ENCODE data around the gene POLR3E.
"Not testable (repeated sequence)": the region's sequence is repeated elsewhere in the genome, so short reads cannot be mapped to it uniquely, and the experiment has no call there.

The POLR3E gene

DNA sequence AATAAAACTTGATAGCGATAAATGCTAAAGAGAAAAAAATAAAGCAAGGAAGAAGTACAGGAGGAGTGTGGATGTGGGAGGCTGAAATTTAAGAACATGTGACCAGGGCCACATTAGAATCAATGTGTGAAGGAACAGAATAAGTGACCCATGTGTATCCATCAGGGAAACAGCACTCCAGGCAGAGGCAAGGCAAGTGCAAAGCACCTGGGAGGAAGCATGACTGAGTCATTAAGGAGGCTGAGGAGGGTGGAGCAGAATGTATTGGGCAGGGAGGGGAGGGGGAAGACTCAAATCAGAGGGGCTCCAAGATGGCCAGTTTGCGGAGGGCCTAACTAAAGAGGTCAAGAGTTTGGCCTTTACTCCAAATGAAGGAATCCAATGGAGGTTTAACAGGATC, 69.2 kb downstream of the POLR3E start:
- no peak for DNase-seq (ENCODE audit: low spot score)

DNA sequence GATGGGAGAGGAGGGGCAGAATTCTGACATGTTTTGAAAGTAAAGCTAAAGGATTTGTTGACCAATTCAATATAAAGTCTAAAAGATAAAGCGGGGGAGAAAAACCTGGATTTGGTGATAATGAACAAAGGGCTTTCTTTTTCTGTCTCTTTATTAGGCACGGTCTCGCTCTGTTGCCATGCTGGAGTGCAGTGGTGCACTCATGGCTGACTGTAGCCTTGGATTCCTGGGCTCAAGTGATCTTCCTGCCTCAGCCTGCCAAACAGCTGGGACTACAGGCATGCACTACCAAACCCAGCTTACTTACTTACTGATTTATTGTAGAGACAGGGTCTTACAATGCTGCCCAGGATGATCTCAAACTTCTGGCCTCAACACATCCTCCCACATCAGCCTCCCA, 69.7 kb downstream of the POLR3E start:
- DNase-seq (ENCODE audit: low spot score), result no peak

DNA sequence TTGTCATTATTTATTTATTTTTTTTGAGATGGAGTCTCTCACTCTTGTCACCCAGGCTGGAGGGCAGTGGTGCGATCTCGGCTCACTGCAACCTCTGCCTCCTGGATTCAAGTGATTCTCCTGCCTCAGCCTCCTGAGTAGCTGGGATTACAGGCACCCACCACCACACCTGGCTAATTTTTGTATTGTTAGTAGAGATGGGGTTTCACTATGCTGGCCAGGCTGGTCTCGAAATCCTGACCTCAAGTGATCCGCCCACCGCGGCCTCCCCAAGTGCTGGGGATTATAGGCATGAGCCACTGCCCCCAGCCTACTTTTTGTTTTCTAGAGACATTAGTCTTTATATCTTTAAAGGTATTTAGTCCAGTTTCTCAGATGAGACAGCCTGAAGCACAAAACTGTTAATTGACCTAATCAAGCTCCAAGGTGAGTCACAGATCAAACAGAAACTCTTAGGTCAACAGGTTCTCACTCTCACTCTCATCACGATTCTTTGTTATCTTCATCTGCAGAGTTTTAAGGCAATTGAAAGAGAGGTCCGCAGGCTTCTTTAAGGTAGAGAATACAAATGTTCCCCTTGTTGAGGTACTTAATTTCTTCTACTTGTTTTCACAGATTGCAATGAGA, 71.1 kb downstream of the POLR3E start:
- not testable (repeated sequence) for DNase-seq (ENCODE audit: low spot score)

DNA sequence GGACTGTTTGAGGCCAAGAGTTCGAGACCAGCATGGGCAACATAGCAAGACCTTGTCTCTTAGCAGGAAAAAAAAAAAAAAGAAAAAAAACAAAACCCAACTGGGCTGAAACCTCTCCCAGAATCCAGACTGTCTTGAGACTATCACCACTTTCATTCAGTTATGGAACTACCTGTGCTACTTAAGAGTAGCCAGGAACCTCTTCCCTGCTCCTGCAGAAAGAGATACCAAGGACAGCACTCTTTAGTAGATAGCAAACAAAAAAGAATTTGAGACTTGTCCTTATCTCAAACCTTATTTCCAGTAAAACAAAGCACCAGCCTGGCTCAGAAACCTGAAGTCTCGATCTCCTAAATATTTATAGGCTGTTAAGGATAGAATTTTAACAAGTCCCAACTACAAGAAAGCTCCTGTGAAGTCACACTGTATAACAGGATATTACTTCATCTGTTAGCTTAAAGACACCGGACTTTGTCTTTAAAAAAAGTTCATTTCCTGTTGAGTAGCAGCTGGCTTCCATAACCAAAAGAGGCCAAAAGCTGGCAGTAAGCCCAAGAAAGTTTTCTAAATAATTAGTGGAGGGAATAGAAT, 72.1 kb downstream of the POLR3E start:
- DNase-seq (ENCODE audit: low spot score), result no peak

DNA sequence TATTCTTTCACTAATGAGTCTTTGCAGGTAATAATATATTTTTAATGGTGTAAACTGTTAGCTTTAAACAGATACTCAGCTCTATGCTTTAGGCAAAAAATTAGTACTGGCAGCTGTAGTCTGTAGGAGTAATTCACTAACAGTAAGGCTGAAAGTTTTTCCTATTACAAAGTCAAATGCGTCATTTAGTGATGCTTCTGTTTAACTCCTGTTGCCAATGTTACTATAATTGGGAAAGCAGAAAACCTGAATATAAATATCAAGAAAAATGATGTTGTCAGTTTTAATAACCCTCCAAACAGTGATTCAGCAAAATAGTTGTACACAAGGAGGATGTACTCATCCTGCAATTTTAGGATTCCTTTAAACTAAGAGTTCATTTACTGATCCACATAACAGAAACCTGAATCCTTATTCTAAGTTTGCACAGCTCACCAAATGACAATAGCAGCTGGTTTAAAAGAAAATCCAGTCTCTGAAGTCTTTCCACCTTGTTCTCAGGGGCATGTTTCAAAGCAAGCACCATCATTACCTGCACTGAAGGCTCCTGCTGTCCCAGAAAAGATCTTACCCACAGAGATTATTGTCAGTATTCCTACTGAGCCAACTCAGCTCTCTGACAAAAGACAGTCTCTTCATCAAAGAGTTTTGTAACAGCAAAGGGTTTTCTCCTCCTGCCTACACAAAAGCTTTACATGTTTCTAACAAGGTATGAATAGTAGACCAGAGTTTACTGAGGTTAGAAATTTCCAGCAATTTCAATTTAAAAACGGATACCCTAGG, 73.0 kb downstream of the POLR3E start:
- no peak for DNase-seq (ENCODE audit: low spot score)

DNA sequence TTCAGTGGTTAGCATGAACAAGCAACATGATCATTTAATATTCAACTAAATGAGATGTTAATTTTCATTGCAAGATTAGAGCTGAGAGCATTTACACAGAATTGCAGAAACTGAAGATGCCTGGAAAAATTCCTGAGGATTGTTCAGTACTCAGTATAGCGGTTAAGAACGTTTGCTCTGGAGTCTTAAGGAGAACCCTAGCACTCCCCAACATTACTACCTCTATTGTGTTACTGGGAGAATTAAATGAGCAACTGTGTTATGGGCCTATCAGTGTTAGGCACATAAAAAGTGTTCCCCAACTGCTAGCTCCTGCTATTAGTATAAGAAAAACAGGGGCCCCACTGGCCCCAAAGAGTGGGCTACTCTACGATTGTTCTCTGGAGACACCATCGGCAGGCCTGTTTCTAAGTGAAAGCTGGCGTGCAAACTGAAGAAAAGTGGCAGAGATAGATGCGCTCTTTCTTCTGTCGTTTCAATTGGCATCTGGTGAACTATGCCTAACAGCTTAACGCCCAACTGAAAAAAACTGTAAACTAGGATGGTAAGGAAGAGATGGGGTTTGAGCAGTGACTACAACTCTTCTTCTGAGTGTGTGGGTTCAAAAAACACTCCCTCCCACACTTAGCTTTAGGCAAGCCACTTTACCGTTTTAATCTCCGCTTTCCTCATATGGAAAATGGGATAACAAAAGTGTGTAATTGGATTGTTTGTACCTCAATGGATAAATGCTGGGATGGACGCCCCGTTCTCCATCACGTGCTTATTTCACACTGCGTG, 75.9 kb downstream of the POLR3E start:
- no peak for DNase-seq (ENCODE audit: low spot score)

DNA sequence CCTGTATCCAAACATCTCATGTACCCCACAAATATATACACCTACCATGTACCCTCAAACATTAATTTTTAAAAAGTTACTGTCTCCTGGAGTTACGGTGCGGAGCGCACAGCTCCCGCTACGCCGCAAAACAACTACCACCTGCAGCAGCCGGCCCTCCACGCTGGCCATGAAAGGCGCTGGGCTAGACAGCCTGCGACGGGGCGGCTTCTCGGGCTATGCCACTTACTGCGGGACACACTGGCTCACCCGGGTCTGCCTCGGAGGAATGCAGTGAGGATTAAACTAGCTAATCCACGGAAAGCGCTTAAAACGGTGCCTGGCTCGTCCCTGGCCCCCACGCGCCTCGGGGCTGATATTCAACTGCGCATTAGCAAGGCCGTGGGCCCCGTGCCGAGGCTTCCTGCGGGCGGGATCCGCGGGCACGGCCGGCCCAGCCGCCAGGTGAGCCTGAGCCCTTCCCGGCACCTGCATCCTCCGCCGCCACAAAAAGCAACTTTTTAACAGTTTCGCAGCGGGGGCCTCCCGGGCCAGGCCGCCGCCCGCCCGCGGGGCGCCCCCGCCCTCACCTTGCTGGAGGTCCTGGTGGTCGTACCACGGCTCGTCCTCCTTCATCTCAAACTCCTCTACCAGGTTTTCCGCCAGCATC, 76.6 kb downstream of the POLR3E start:
- DNase-seq (ENCODE audit: low spot score), result no peak

DNA sequence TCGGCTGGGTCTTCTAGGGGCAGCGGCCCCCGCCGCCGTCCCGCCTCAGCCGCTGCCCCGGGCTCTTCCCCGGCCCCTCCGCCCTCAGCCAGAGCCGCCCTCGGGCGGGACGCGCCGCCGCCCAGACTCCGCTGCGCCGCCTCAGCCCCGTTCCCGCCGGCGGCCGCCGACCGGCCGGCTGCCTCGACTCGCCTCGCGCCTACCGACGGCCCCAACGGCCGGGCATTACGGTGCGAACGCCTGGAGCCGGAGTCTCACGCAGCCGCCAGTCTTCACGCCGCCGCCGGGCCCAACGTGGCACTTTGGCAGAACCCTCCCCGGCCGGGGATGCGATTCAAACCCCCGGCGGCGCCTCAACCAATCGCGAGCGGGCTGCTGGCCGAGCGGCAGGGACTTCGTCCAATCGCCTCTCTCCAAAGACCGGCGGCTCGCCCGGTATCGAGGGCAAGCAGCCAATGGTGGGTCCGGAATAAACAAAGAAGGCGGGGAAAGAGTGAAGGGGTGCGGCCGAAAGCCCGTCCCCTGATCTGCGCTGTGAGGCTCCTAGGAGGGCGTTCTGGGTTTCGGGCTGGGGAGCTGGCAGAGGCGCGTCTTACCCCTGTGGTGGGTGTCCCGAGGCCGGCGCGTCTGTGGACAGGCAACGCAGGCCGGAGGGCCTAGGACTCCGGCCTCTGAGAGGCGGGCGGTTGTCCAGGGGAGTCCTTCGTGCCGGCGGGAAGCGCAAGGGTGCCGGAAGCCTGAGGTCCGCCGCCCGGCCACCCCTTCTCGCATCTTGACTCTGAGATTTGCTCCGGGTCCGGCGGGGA, 77.3 kb downstream of the POLR3E start, which contains the start of gene CDR2:
TSS of gene CDR2 (minus strand) at position 309 of the 806 bp plus-strand sequence. CDS start 310 bp downstream, outside the sequence.
- DNase-seq (ENCODE audit: low spot score), result peak; percentile 95

DNA sequence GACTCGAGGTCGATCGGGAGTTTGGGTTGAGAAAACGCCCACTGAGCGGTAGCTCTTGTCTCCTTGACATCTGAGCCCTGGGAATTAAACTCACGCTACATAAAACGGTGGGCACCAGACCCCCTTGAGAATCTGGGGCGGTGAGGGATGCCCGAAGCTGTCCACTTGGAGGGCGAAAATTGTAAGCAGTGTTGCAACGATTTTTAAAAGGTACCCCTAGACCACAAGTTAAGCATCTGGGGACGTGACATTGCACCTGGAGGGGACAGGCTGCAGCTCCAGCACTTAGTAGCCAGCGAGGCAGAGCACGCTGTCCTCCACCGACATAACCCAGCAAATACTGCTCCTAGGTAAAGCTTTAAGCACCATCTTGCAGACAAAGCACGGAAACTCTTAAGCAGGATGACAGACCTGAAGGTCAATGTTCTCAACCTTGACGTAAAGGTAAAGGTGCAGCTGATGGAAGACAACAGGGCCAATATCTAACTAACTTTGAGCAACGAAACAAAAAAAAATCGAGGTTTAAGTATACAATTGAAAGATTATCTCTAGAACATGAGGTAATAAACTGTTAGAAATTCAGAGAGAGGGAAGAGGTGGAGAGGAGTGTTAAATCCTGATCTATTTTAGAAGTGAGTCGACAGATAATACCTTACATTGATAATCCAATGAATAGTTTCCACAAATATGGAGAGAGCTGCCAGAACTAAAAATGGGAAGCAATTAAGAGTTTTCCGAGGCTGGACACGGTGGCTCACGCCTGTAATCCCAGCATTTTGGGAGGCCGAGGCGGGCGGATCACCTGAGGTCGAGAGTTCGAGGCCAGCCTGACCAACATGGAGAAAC, 78.1 kb downstream of the POLR3E start:
- no peak for DNase-seq (ENCODE audit: low spot score)

DNA sequence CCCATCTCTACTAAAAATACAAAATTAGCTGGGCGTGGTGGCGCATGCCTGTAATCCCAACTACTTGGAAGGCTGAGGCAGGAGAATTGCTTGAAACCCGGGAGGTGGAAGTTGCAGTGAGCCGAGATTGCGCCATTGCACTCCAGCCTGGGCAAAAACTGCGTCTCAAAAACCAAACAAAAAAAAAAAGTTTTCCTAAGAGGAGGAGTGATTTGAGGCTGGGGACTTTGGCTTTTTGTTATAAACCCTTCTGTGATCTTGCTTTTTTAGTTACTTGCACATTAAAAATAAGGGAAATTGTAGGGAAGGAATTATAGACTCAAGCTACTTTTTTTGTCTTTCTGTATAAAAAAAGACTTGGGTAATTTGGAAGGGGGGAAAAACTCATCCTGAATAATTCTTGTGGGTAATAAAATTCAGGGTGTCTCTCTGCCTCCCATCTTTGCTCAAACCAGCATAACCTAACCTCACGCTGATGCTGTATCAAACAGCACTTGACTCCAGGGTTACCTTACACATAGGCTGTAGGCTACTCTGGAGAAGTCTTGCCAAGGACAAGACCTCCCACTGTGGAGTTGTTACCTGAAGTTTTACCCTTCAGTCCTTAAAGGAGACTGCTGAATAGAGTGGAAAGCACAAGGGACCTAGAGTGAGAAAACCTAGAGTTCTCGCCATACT, 78.9 kb downstream of the POLR3E start:
- no peak for DNase-seq (ENCODE audit: low spot score)

DNA sequence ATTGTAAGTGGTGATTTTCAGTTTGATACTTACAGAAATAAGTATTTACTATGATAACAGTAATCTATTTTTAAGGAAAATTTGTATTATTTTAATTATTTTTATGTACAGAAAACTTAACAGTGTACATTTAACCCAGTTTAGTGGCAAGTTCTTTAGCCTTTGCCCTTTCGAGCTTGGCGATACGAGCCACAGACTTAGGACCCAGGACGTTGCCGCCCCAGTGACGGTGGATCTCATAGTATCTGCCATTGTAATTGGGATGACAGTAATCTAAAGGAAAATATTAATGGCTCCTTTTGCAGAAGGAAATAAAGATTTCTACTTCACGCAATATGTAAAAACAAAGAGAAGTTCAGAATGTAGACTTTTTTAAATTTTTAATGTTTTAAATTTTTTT, 82.4 kb downstream of the POLR3E start:
- DNase-seq (ENCODE audit: low spot score), result no peak

DNA sequence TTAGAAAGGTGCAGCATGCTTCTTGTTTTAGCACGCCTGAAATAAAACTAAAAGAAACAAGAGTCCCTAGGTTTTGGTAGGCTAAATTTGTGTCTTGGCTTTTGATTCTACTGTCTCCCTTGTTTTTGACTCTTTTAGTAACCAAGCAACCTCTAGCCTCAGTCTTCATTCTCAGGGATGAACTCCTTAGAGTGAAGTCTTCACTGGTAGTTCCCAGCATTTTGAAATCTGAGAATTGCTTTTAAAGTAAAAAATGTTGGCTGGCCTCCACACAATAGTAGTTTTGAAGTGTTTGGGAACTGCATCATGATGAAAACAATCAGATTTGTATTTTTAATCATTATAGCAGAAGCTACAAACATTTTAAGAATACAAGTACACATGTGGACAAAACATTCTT, 83.3 kb downstream of the POLR3E start:
- no peak for DNase-seq (ENCODE audit: low spot score)

DNA sequence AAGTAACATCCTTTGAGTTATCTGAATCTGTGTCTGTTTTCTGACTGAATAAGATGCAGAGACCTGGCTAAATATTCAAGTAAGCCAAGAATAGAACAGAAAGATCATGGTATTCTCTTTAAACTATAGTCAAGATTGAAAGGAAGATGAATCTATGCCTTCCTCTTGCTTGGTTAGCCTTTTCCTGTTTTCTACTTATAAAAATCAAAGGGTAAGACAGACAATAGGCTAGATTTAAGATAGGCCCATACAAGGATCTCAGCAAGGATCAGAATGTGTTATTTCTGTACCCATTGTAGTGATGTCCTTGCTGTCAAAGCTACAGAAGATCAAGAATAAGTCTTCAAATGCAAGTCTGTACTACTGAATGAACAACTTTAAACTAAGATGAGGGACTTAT, 84.2 kb downstream of the POLR3E start:
- DNase-seq (ENCODE audit: low spot score), result no peak

DNA sequence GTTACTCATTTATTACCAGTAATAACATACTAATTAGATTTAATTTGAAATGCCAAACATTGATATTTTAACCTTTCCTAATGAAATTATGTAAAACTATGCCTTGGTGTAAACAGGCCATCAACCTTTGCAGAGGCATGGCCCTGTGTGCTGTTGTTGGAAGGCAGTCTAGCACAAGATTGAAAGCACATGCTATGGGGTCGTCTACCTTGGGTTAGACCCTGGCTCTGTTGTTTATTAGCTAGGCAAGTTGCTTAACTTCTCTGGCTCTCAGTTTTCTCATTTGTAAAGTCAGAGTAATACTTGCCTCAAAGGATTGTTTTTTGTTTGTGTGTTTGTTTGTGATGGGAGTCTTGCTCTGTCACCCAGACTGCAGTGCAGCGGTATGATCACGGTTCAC, 86.6 kb downstream of the POLR3E start:
- no peak for DNase-seq (ENCODE audit: low spot score)
